Measurements from ENCODE around the gene POLR2M.

The POLR2M gene

GRCh38 chr15:57736591-57736990, 30.1 kb downstream of the POLR2M start:
- no peak for TF ChIP-seq CTCF (IDR thresholded peaks at IDR 0.05; ENCODE audit: low read depth, low read length)
- no peak for TF ChIP-seq POLR2A (IDR thresholded peaks at IDR 0.05; ENCODE audit: extremely low read depth, insufficient read length)
- TF ChIP-seq MAX (IDR thresholded peaks at IDR 0.05; ENCODE audit: low read depth, low read length): no peak
- no peak overlapping the region for H3K4me3 ChIP-seq (ENCODE audit: low read depth, low read length)
- no peak for DNase-seq (ENCODE audit: low read depth)

- DNase-seq (ENCODE audit: low read depth): no peak
- no peak overlapping the region for H3K4me3 ChIP-seq (ENCODE audit: low read depth, low read length)
- TF ChIP-seq CTCF (IDR thresholded peaks at IDR 0.05; ENCODE audit: low read depth, low read length): no peak
- no peak for TF ChIP-seq MYC (IDR thresholded peaks at IDR 0.05; ENCODE audit: low read depth, low read length)
- no peak for TF ChIP-seq POLR2A (IDR thresholded peaks at IDR 0.05; ENCODE audit: extremely low read depth, insufficient read length)
Measured at GRCh38 chr15:57738734-57739237, 32.3 kb downstream of the POLR2M start.

GRCh38 chr15:57740048-57740447, 33.5 kb downstream of the POLR2M start:
- TF ChIP-seq MYC (IDR thresholded peaks at IDR 0.05; ENCODE audit: low read depth, low read length) (no peak), POLR2A (IDR thresholded peaks at IDR 0.05; ENCODE audit: extremely low read depth, insufficient read length) (no peak), CTCF (IDR thresholded peaks at IDR 0.05; ENCODE audit: low read depth, low read length) (no peak), MAX (IDR thresholded peaks at IDR 0.05; ENCODE audit: low read depth, low read length) (no peak)
- DNase-seq (ENCODE audit: low read depth): no peak

GRCh38 chr15:57741089-57741488, 34.6 kb downstream of the POLR2M start:
- H3K4me3 ChIP-seq (ENCODE audit: low read depth, low read length): no peak overlapping the region
- TF ChIP-seq MAX (IDR thresholded peaks at IDR 0.05; ENCODE audit: low read depth, low read length) (no peak), MYC (IDR thresholded peaks at IDR 0.05; ENCODE audit: low read depth, low read length) (no peak), POLR2A (IDR thresholded peaks at IDR 0.05; ENCODE audit: extremely low read depth, insufficient read length) (no peak), CTCF (IDR thresholded peaks at IDR 0.05; ENCODE audit: low read depth, low read length) (no peak)
- no peak for DNase-seq (ENCODE audit: low read depth)

More at GRCh38 chr15:57740048-57740447, 33.5 kb downstream of the POLR2M start:
- no peak overlapping the region for H3K4me3 ChIP-seq (ENCODE audit: low read depth, low read length)

GRCh38 chr15:57743424-57743823, 36.9 kb downstream of the POLR2M start:
- peak; percentile 21 for DNase-seq (ENCODE audit: low read depth)

More at GRCh38 chr15:57743424-57743823, 36.9 kb downstream of the POLR2M start:
- no peak overlapping the region for H3K4me3 ChIP-seq (ENCODE audit: low read depth, low read length)
- TF ChIP-seq CTCF (IDR thresholded peaks at IDR 0.05; ENCODE audit: low read depth, low read length): no peak
- TF ChIP-seq MAX (IDR thresholded peaks at IDR 0.05; ENCODE audit: low read depth, low read length): no peak
- no peak for TF ChIP-seq POLR2A (IDR thresholded peaks at IDR 0.05; ENCODE audit: extremely low read depth, insufficient read length)
- TF ChIP-seq MYC (IDR thresholded peaks at IDR 0.05; ENCODE audit: low read depth, low read length): no peak

Measured in NB4 (cell line).